ENCODE data around the gene CHRNA3. TPM values are rescaled to one million over a fixed set of nuclear protein-coding genes. Genes with fewer than 3 reads are reported as not detected.

The CHRNA3 gene
- total RNA-seq, 1 donor from 2014 or later, result not detected

DNA sequence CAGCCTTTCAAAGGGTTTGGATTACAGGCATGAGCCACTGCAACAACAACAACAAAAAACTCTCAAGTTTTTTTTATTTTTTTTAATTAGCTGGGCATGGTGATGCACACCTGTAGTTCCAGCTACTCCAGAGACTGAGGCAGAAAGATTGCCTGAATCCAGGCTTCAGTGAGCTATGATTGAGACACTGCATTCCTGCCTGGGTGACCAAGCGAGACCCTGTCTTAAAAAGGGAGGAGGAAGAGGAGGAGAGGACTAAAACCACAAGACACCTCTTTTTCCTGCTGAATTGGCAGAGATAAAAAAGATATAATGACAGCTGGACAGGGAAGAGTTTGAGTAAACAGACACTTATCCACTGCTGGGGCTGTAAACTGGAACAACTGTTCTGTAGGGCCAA is 42.9 kb upstream of the CHRNA3 start:
- Mint-ChIP-seq H3K4me1 (ENCODE audit: low read depth) (peaks cover 7% of the 10 kb centered on the region), H3K36me3 (ENCODE audit: low read depth) (peaks cover 3% of the 10 kb centered on the region), H3K4me3 (ENCODE audit: unreplicated experiment) (no peak overlapping the region), H3K27me3 (ENCODE audit: low read depth) (peaks cover 19% of the 10 kb centered on the region), H3K9me3 (ENCODE audit: low read depth) (no peaks in the 10 kb centered on the region), H3K27ac (ENCODE audit: unreplicated experiment) (no peak overlapping the region)
- TF ChIP-seq, protein P1, sequence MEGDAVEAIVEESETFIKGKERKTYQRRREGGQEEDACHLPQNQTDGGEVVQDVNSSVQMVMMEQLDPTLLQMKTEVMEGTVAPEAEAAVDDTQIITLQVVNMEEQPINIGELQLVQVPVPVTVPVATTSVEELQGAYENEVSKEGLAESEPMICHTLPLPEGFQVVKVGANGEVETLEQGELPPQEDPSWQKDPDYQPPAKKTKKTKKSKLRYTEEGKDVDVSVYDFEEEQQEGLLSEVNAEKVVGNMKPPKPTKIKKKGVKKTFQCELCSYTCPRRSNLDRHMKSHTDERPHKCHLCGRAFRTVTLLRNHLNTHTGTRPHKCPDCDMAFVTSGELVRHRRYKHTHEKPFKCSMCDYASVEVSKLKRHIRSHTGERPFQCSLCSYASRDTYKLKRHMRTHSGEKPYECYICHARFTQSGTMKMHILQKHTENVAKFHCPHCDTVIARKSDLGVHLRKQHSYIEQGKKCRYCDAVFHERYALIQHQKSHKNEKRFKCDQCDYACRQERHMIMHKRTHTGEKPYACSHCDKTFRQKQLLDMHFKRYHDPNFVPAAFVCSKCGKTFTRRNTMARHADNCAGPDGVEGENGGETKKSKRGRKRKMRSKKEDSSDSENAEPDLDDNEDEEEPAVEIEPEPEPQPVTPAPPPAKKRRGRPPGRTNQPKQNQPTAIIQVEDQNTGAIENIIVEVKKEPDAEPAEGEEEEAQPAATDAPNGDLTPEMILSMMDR (IDR thresholded peaks at IDR 0.05), result no peak
- no peak for DNase-seq (ENCODE audit: low spot score)

DNA sequence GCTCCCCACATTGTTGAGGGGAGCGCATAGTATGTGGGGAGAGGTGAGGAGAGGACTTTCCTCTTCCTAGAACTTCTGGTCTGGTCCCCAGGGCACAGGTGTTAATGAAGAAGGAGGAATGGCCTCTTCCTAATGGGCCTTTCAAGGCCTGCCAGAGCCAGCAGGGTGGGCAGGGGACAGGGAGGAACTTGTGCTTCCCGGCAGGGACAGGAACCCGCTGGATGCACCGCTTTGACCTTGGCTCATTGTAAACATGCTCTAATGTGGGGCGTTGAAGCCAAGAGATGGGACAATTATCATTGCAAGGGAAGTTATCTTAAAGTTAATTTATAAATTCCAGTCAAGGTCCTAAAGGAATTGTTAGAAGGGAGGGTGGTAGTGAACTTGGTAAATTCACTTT is 41.2 kb upstream of the CHRNA3 start:
- DNase-seq (ENCODE audit: low spot score), result no peak
- H3K4me1 Mint-ChIP-seq (ENCODE audit: low read depth), result peaks cover 7% of the 10 kb centered on the region
- H3K27me3 Mint-ChIP-seq (ENCODE audit: low read depth), result peaks cover 18% of the 10 kb centered on the region
- TF ChIP-seq, protein P1 (IDR thresholded peaks at IDR 0.05), result no peak
- H3K9me3 Mint-ChIP-seq (ENCODE audit: low read depth), result no peaks in the 10 kb centered on the region
- no peak overlapping the region for H3K27ac Mint-ChIP-seq (ENCODE audit: unreplicated experiment)
- H3K36me3 Mint-ChIP-seq (ENCODE audit: low read depth), result peaks cover 3% of the 10 kb centered on the region
- H3K4me3 Mint-ChIP-seq (ENCODE audit: unreplicated experiment), result no peak overlapping the region

DNA sequence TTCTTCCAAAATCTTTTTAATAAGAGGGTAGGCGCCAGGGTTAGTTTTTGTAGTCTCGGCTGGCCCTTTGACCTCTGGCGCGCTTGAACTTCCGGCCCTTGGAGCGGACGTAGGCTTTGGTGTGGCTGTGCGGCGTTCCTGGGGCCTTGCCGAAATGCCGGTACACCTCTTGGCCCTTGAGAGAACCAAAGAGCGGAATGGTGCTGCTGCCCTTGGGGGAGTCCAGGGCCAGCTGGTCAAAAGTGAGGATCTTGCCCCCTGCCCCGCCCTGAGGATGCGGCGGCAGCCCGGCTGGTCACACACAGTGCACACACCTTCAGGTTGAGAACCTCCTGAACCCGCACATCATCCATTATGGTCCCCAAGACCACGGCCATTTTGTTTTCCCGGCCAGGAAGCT is 40.2 kb upstream of the CHRNA3 start:
- Mint-ChIP-seq H3K27ac (ENCODE audit: unreplicated experiment) (no peak overlapping the region), H3K27me3 (ENCODE audit: low read depth) (peaks cover 26% of the 10 kb centered on the region), H3K36me3 (ENCODE audit: low read depth) (peaks cover 3% of the 10 kb centered on the region), H3K4me3 (ENCODE audit: unreplicated experiment) (no peak overlapping the region), H3K4me1 (ENCODE audit: low read depth) (peaks cover 7% of the 10 kb centered on the region), H3K9me3 (ENCODE audit: low read depth) (no peaks in the 10 kb centered on the region)
- TF ChIP-seq, protein P1 (IDR thresholded peaks at IDR 0.05), result no peak
- DNase-seq (ENCODE audit: low spot score), result no peak

DNA sequence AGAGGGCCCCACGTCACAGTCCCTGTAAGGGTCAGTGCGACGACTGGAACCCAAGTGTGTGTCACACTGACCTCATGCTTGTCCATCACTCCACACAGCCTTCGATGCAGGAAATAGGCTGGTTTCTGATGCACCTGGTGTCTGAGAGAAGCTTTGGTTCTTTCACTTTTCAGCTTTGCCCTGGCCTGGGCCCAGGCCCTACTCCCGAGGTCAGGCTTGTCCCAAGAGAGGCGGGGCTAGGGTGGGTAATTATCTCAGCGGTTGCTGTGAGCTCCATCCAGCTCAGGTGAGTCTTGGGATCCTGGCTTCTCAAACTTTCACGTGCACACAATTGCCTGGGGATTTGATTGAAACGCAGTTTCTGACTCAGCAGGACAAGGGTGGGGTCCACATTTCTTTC is 39.8 kb upstream of the CHRNA3 start:
- DNase-seq (ENCODE audit: low spot score), result no peak
- H3K27me3 Mint-ChIP-seq (ENCODE audit: low read depth), result peaks cover 28% of the 10 kb centered on the region
- peaks cover 3% of the 10 kb centered on the region for H3K36me3 Mint-ChIP-seq (ENCODE audit: low read depth)
- H3K27ac Mint-ChIP-seq (ENCODE audit: unreplicated experiment), result peak overlapping the region; percentile 57
- peaks cover 7% of the 10 kb centered on the region for H3K4me1 Mint-ChIP-seq (ENCODE audit: low read depth)
- H3K9me3 Mint-ChIP-seq (ENCODE audit: low read depth), result no peaks in the 10 kb centered on the region
- TF ChIP-seq, protein P1 (IDR thresholded peaks at IDR 0.05), result no peak
- H3K4me3 Mint-ChIP-seq (ENCODE audit: unreplicated experiment), result no peak overlapping the region

DNA sequence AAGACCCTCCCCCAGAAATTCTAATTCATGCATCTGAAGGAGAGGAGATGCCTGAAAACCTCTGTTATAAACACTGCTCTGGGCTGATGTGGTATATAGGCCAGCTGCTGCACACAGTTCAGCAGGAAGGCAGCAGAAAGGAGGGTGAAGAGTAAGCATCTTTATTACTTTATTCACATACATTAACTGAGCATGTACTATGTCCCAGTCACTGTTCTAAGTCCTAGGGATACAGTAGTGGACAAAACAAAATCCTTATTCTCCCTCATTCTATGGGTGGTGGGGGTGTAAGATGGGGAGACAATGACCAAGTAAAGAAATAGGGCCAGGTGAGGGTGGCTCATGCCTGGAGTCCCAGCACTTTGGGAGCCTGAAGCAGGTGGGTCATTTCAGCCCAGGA is 38.0 kb upstream of the CHRNA3 start:
- H3K4me1 Mint-ChIP-seq (ENCODE audit: low read depth), result no peaks in the 10 kb centered on the region
- DNase-seq (ENCODE audit: low spot score), result no peak
- H3K36me3 Mint-ChIP-seq (ENCODE audit: low read depth), result no peaks in the 10 kb centered on the region
- no peak overlapping the region for H3K27ac Mint-ChIP-seq (ENCODE audit: unreplicated experiment)
- no peak overlapping the region for H3K4me3 Mint-ChIP-seq (ENCODE audit: unreplicated experiment)
- TF ChIP-seq, protein P1 (IDR thresholded peaks at IDR 0.05), result no peak
- H3K9me3 Mint-ChIP-seq (ENCODE audit: low read depth), result no peaks in the 10 kb centered on the region
- peaks cover 36% of the 10 kb centered on the region for H3K27me3 Mint-ChIP-seq (ENCODE audit: low read depth)

Measured in chondrocyte (in vitro differentiated cells).